ENCODE results near the gene ZNF316.
"Not testable (repeated sequence)": the region's sequence is repeated elsewhere in the genome, so short reads cannot be mapped to it uniquely, and the experiment has no call there.

ZNF316 gene

GRCh38 chr7:6621195-6622133 is 15.7 kb upstream of the ZNF316 start:
- no peaks in the 10 kb centered on the region for H3K27me3 ChIP-seq (ENCODE audit: control insufficient read depth, insufficient read depth, low read length)

GRCh38 chr7:6622134-6622710 is 14.9 kb upstream of the ZNF316 start:
- Histone ChIP-seq H3K36me3 (ENCODE audit: control insufficient read depth, insufficient read depth, low read length) (peaks cover 18% of the 10 kb centered on the region), H3K4me1 (ENCODE audit: control insufficient read depth, insufficient read depth, low read length) (no peaks in the 10 kb centered on the region), H3K27ac (ENCODE audit: low read length) (no peak overlapping the region), H3K27me3 (ENCODE audit: control insufficient read depth, insufficient read depth, low read length) (no peaks in the 10 kb centered on the region), H3K4me3 (ENCODE audit: low read length) (no peak overlapping the region), H3K9me3 (ENCODE audit: control insufficient read depth, insufficient read depth, low read length) (no peaks in the 10 kb centered on the region)
- WGBS (ENCODE audit: insufficient coverage, insufficient read length) = no CpG with 5 or more reads among the region's 67 CpGs
- no peak for DNase-seq (ENCODE audit: low read depth, low spot score)

More at GRCh38 chr7:6621195-6622133, 15.7 kb upstream of the ZNF316 start:
- Histone ChIP-seq H3K9me3 (ENCODE audit: control insufficient read depth, insufficient read depth, low read length) (no peaks in the 10 kb centered on the region), H3K27ac (ENCODE audit: low read length) (no peak overlapping the region), H3K4me3 (ENCODE audit: low read length) (no peak overlapping the region), H3K4me1 (ENCODE audit: control insufficient read depth, insufficient read depth, low read length) (no peaks in the 10 kb centered on the region), H3K36me3 (ENCODE audit: control insufficient read depth, insufficient read depth, low read length) (peaks cover 18% of the 10 kb centered on the region)
- no CpG with 5 or more reads among the region's 20 CpGs for WGBS (ENCODE audit: insufficient coverage, insufficient read length)
- DNase-seq (ENCODE audit: low read depth, low spot score) = no peak

GRCh38 chr7:6623589-6624245 is 13.4 kb upstream of the ZNF316 start:
- DNase-seq (ENCODE audit: low read depth, low spot score) = no peak
- no peaks in the 10 kb centered on the region for H3K4me1 ChIP-seq (ENCODE audit: control insufficient read depth, insufficient read depth, low read length)
- no peak overlapping the region for H3K4me3 ChIP-seq (ENCODE audit: low read length)
- peaks cover 18% of the 10 kb centered on the region for H3K36me3 ChIP-seq (ENCODE audit: control insufficient read depth, insufficient read depth, low read length)
- no peaks in the 10 kb centered on the region for H3K27me3 ChIP-seq (ENCODE audit: control insufficient read depth, insufficient read depth, low read length)
- no CpG with 5 or more reads among the region's 15 CpGs for WGBS (ENCODE audit: insufficient coverage, insufficient read length)
- no peak overlapping the region for H3K27ac ChIP-seq (ENCODE audit: low read length)
- no peaks in the 10 kb centered on the region for H3K9me3 ChIP-seq (ENCODE audit: control insufficient read depth, insufficient read depth, low read length)

- DNase-seq (ENCODE audit: low read depth, low spot score) = no peak
- H3K4me3 ChIP-seq (ENCODE audit: low read length) = no peak overlapping the region
- no peaks in the 10 kb centered on the region for H3K9me3 ChIP-seq (ENCODE audit: control insufficient read depth, insufficient read depth, low read length)
- no CpG with 5 or more reads among the region's 3 CpGs for WGBS (ENCODE audit: insufficient coverage, insufficient read length)
- no peak overlapping the region for H3K27ac ChIP-seq (ENCODE audit: low read length)
- H3K36me3 ChIP-seq (ENCODE audit: control insufficient read depth, insufficient read depth, low read length) = peaks cover 18% of the 10 kb centered on the region
- no peaks in the 10 kb centered on the region for H3K27me3 ChIP-seq (ENCODE audit: control insufficient read depth, insufficient read depth, low read length)
- no peaks in the 10 kb centered on the region for H3K4me1 ChIP-seq (ENCODE audit: control insufficient read depth, insufficient read depth, low read length)
Measured at GRCh38 chr7:6624246-6624611, 12.9 kb upstream of the ZNF316 start.

GRCh38 chr7:6628045-6628444 is 9.1 kb upstream of the ZNF316 start:
- Histone ChIP-seq H3K4me3 (ENCODE audit: low read length) (no peak overlapping the region), H3K27me3 (ENCODE audit: control insufficient read depth, insufficient read depth, low read length) (no peaks in the 10 kb centered on the region), H3K4me1 (ENCODE audit: control insufficient read depth, insufficient read depth, low read length) (no peaks in the 10 kb centered on the region), H3K36me3 (ENCODE audit: control insufficient read depth, insufficient read depth, low read length) (no peaks in the 10 kb centered on the region; the same call in 1 of the 2 replicates), H3K9me3 (ENCODE audit: control insufficient read depth, insufficient read depth, low read length) (no peaks in the 10 kb centered on the region), H3K27ac (ENCODE audit: low read length) (no peak overlapping the region)
- WGBS (ENCODE audit: insufficient coverage, insufficient read length) = no CpG with 5 or more reads among the region's 6 CpGs
- no peak for DNase-seq (ENCODE audit: low read depth, low spot score)

GRCh38 chr7:6630007-6630849 is 6.9 kb upstream of the ZNF316 start:
- DNase-seq (ENCODE audit: low read depth, low spot score) = no peak
- Histone ChIP-seq H3K36me3 (ENCODE audit: control insufficient read depth, insufficient read depth, low read length) (no peaks in the 10 kb centered on the region), H3K4me3 (ENCODE audit: low read length) (no peak overlapping the region), H3K4me1 (ENCODE audit: control insufficient read depth, insufficient read depth, low read length) (no peaks in the 10 kb centered on the region), H3K9me3 (ENCODE audit: control insufficient read depth, insufficient read depth, low read length) (no peaks in the 10 kb centered on the region), H3K27me3 (ENCODE audit: control insufficient read depth, insufficient read depth, low read length) (no peaks in the 10 kb centered on the region), H3K27ac (ENCODE audit: low read length) (no peak overlapping the region)
- WGBS (ENCODE audit: insufficient coverage, insufficient read length) = no CpG with 5 or more reads among the region's 11 CpGs

- WGBS (ENCODE audit: insufficient coverage, insufficient read length) = no CpG with 5 or more reads among the region's 7 CpGs
- no peaks in the 10 kb centered on the region for H3K36me3 ChIP-seq (ENCODE audit: control insufficient read depth, insufficient read depth, low read length)
- no peaks in the 10 kb centered on the region for H3K4me1 ChIP-seq (ENCODE audit: control insufficient read depth, insufficient read depth, low read length)
- no peaks in the 10 kb centered on the region for H3K27me3 ChIP-seq (ENCODE audit: control insufficient read depth, insufficient read depth, low read length)
- DNase-seq (ENCODE audit: low read depth, low spot score) = no peak
- H3K4me3 ChIP-seq (ENCODE audit: low read length) = no peak overlapping the region
- H3K9me3 ChIP-seq (ENCODE audit: control insufficient read depth, insufficient read depth, low read length) = no peaks in the 10 kb centered on the region
- no peak overlapping the region for H3K27ac ChIP-seq (ENCODE audit: low read length)
Measured at GRCh38 chr7:6631605-6632004, 5.5 kb upstream of the ZNF316 start.

GRCh38 chr7:6634021-6634420 is 3.1 kb upstream of the ZNF316 start:
- Histone ChIP-seq H3K9me3 (ENCODE audit: control insufficient read depth, insufficient read depth, low read length) (no peaks in the 10 kb centered on the region), H3K4me3 (ENCODE audit: low read length) (no peak overlapping the region), H3K27me3 (ENCODE audit: control insufficient read depth, insufficient read depth, low read length) (no peaks in the 10 kb centered on the region), H3K27ac (ENCODE audit: low read length) (no peak overlapping the region), H3K4me1 (ENCODE audit: control insufficient read depth, insufficient read depth, low read length) (0 out of 2 replicates have a peak, but pooled peaks cover 2% of the 10 kb centered on the region), H3K36me3 (ENCODE audit: control insufficient read depth, insufficient read depth, low read length) (no peaks in the 10 kb centered on the region)
- no peak for DNase-seq (ENCODE audit: low read depth, low spot score)
- no CpG with 5 or more reads among the region's 8 CpGs for WGBS (ENCODE audit: insufficient coverage, insufficient read length)

- not testable (repeated sequence) for DNase-seq (ENCODE audit: low read depth, low spot score); H3K36me3 ChIP-seq (ENCODE audit: control insufficient read depth, insufficient read depth, low read length); H3K9me3 ChIP-seq (ENCODE audit: control insufficient read depth, insufficient read depth, low read length); H3K4me1 ChIP-seq (ENCODE audit: control insufficient read depth, insufficient read depth, low read length); H3K27me3 ChIP-seq (ENCODE audit: control insufficient read depth, insufficient read depth, low read length); H3K4me3 ChIP-seq (ENCODE audit: low read length); H3K27ac ChIP-seq (ENCODE audit: low read length)
- no CpG with 5 or more reads among the region's 5 CpGs for WGBS (ENCODE audit: insufficient coverage, insufficient read length)
Measured at GRCh38 chr7:6634971-6635370, 2.1 kb upstream of the ZNF316 start.

Measured in iPS DF 6.9 (cell line).